ENCODE data around the gene RAET1E. TPM values are rescaled to one million over a fixed set of nuclear protein-coding genes. Genes with fewer than 3 reads are reported as not detected.

Gene RAET1E
- total and polyA plus RNA-seq, 8 donors: 0.20 to 0.69 (median 0.50) TPM

- H3K36me3 ChIP-seq: no peaks in the 10 kb centered on the region
- H3K27ac ChIP-seq: peak within 1 kb of the TSS; percentile 42 to 57
- peaks cover 43 to 65% of the 10 kb centered on the region in 2 donors for H3K27me3 ChIP-seq
- H3K4me1 ChIP-seq: peaks cover 12 to 28% of the 10 kb centered on the region in 2 donors
- H3K4me3 ChIP-seq: peak within 1 kb of the TSS; percentile 47 to 58
- no peak for TF ChIP-seq CTCF (IDR thresholded peaks at IDR 0.05)
- intact Hi-C loops (cut with DNase I): no loop called here
- H3K9me3 ChIP-seq: no peaks in the 10 kb centered on the region
- DNase-seq (peak; percentile 74 to 90 (median 88)), ATAC-seq (peak; percentile 95)
These were observed 43.9 kb upstream of the RAET1E start, which contains the start of gene ULBP2 for GRCh38 chr6:149941583-149942460. ULBP2 (plus strand) TSS chr6:149942014; CDS start chr6:149942073, 59 bp downstream.

- Histone ChIP-seq H3K27me3 (peaks cover 55 to 77% of the 10 kb centered on the region in 2 donors), H3K27ac (no peak overlapping the region), H3K9me3 (no peaks in the 10 kb centered on the region), H3K4me3 (no peak overlapping the region), H3K4me1 (peaks cover 12 to 28% of the 10 kb centered on the region in 2 donors), H3K36me3 (no peaks in the 10 kb centered on the region)
- no peak for DNase-seq
- ATAC-seq: no peak
- no peak for TF ChIP-seq CTCF (IDR thresholded peaks at IDR 0.05)
- intact Hi-C loops (cut with DNase I): no loop called here
These were observed 42.7 kb upstream of the RAET1E start for GRCh38 chr6:149940672-149940982.

- Histone ChIP-seq H3K36me3 (no peaks in the 10 kb centered on the region), H3K27me3 (peaks cover 60 to 83% of the 10 kb centered on the region in 2 donors), H3K4me3 (no peak overlapping the region), H3K27ac (no peak overlapping the region), H3K4me1 (peaks cover 12 to 28% of the 10 kb centered on the region in 2 donors), H3K9me3 (no peaks in the 10 kb centered on the region)
- no peak for TF ChIP-seq CTCF (IDR thresholded peaks at IDR 0.05)
- no peak for DNase-seq
- ATAC-seq: no peak
- intact Hi-C loops (cut with DNase I): loop anchor here in 1 of 2 donors (5.0 kb wide), 1 partner anchor 67 kb away; no protein-coding TSS in a partner anchor
These were observed 42.2 kb upstream of the RAET1E start for GRCh38 chr6:149939909-149940671.

GRCh38 chr6:149939356-149939648, 41.4 kb upstream of the RAET1E start:
- H3K27ac ChIP-seq: no peak overlapping the region
- no peak for TF ChIP-seq CTCF (IDR thresholded peaks at IDR 0.05)
- DNase-seq: no peak
- H3K4me3 ChIP-seq: no peak overlapping the region
- H3K36me3 ChIP-seq: no peaks in the 10 kb centered on the region
- intact Hi-C loops (cut with DNase I): loop anchor here in 1 of 2 donors (5.0 kb wide), 1 partner anchor 68 kb away; no protein-coding TSS in a partner anchor
- ATAC-seq: no peak
- H3K27me3 ChIP-seq: peaks cover 60 to 91% of the 10 kb centered on the region in 2 donors
- H3K4me1 ChIP-seq: peaks cover 12 to 28% of the 10 kb centered on the region in 2 donors
- H3K9me3 ChIP-seq: no peaks in the 10 kb centered on the region

Data from left lung (tissue), 10 donors.